Spleen (tissue), 11 donors: ENCODE data around the gene PTPRM. TPM values are rescaled to one million over a fixed set of nuclear protein-coding genes. Genes with fewer than 3 reads are reported as not detected.

Experiments
- DNase-seq: peaks from one replicate; pipeline ENCODE4 v3.0.0-alpha.2; 2020
- H3K27ac ChIP-seq, 8 donors: fragments of 200-600 bp; sonication (generic) in 7 of 8; 1 replicate in 4 of 8; 2 replicates in 4 of 8; pipeline versions ENCODE4 v1.5.0 to v1.8.0; 2016 to 2021; ENCODE audit warnings: inconsistent platforms in 4 of 8, mild to moderate bottlenecking in 4 of 8, moderate library complexity in 1 of 8
- H3K27me3 ChIP-seq, 7 donors: fragments of 200-600 bp; sonication (generic) in 6 of 7; replicated peaks in 1 of 7; 1 replicate in 4 of 7; 2 replicates in 3 of 7; pipeline versions ENCODE4 v1.5.0 to v1.8.0; 2016 to 2021; ENCODE audit warnings: inconsistent platforms in 3 of 7, mild to moderate bottlenecking in 1 of 7
- H3K36me3 ChIP-seq, 6 donors: fragments of 200-600 bp; sonication (generic) in 5 of 6; 1 replicate in 4 of 6; 2 replicates in 2 of 6; pipeline versions ENCODE4 v1.5.0 to v1.8.0; 2016 to 2021; ENCODE audit warnings: inconsistent platforms in 2 of 6
- H3K4me1 ChIP-seq, 6 donors: fragments of 200-600 bp; sonication (generic) in 5 of 6; 1 replicate in 3 of 6; 2 replicates in 3 of 6; pipeline versions ENCODE4 v1.5.0 to v1.8.0; 2016 to 2021; ENCODE audit warnings: inconsistent platforms in 3 of 6
- H3K4me3 ChIP-seq, 8 donors: fragments of 200-600 bp; sonication (generic) in 7 of 8; 1 replicate in 4 of 8; 2 replicates in 4 of 8; pipeline versions ENCODE4 v1.5.0 to v1.8.0; 2016 to 2021; ENCODE audit warnings: inconsistent platforms in 4 of 8, mild to moderate bottlenecking in 4 of 8, moderate library complexity in 2 of 8
- H3K9me3 ChIP-seq, 8 donors: fragments of 200-600 bp; sonication (generic) in 7 of 8; 1 replicate in 4 of 8; 2 replicates in 4 of 8; pipeline versions ENCODE4 v1.5.0 to v1.8.0; 2016 to 2021; ENCODE audit warnings: inconsistent platforms in 4 of 8
- POLR2A ChIP-seq, 3 donors: fragments of 450-650 bp; IDR thresholded peaks; one replicate each; pipeline ENCODE4 v1.5.1; 2017; ENCODE audit warnings: antibody characterized with exemption in 3 of 3, mild to moderate bottlenecking in 1 of 3
- POLR2AphosphoS5 ChIP-seq, 3 donors: sonication (generic); formaldehyde crosslinking; IDR thresholded peaks; one replicate each; pipeline ENCODE4 v1.5.1; 2017; ENCODE audit warnings: antibody characterized with exemption in 3 of 3
- WGBS, 5 donors: extraction: QIAGEN DNeasy Blood & Tissue Kit in 3 of 5; methylation state at CpG; one replicate each; pipeline versions ENCODE4 v1.1.5 to v1.1.7; 2013 to 2018; 5-methylcytosine and 5-hydroxymethylcytosine counted together
- intact Hi-C: fragments of 100-400 bp; cut with DNase I; formaldehyde crosslinking; loops from one replicate; pipeline ENCODE4 v1.15.0; 2023; ENCODE audit warnings: low total_unique reads
- polyA plus RNA-seq, 3 donors: library from polyadenylated mRNA; stranded (reverse); fragments of 200-250 nt; gene quantifications; one replicate each; pipeline ENCODE4 v1.2.1, GENCODE V29; 2013
- total RNA-seq, 7 donors: library from RNA; depleted of rRNA in 3 of 7; stranded (reverse); fragments of >200 nt in 3 of 7; fragmentation: NEBNext Ultra II Directional in 4 of 7; extraction: Animal tissue kit (Norgen Biotek cat#: 25700) in 4 of 7; gene quantifications; one replicate each; pipeline versions ENCODE4 v1.1.0 to v1.2.1, GENCODE V29; 2016 to 2021
- TF ChIP-seq, protein P1 (sequence below), 11 experiments: fragments of 200-600 bp in 7 of 11; fragments of 450-650 bp in 4 of 11; sonication (generic) in 4 of 11; IDR thresholded peaks in 8 of 11; conservative IDR thresholded peaks in 3 of 11; 1 replicate in 7 of 11; 2 replicates in 4 of 11; pipeline versions ENCODE4 v1.4.0 to v1.8.0; 2016 to 2021; ENCODE audit warnings: antibody characterized with exemption in 11 of 11, inconsistent platforms in 4 of 11, mild to moderate bottlenecking in 1 of 11
- donor health status: healthy with polysubstance abuse.
- donor health status: DM: no; HTN: no; CAD: no; lungs with moderate emphysema.
- donor health status: DM: no; HTN: no; CAD: no.
- donor health status: Bipolar disorder and iron deficiency.
- donor health status: healthy.
- donor health status: DM: no; HTN: no; CAD: no.
- donor health status: DM: yes; HTN: yes; CAD: no.

PTPRM gene
- total and polyA plus RNA-seq, 10 donors: 23.5 to 97.8 (median 62.8) TPM

- TF ChIP-seq POLR2AphosphoS5 (IDR thresholded peaks at IDR 0.05) (no peak), POLR2A (IDR thresholded peaks at IDR 0.05) (no peak)
- TF ChIP-seq, protein P1, sequence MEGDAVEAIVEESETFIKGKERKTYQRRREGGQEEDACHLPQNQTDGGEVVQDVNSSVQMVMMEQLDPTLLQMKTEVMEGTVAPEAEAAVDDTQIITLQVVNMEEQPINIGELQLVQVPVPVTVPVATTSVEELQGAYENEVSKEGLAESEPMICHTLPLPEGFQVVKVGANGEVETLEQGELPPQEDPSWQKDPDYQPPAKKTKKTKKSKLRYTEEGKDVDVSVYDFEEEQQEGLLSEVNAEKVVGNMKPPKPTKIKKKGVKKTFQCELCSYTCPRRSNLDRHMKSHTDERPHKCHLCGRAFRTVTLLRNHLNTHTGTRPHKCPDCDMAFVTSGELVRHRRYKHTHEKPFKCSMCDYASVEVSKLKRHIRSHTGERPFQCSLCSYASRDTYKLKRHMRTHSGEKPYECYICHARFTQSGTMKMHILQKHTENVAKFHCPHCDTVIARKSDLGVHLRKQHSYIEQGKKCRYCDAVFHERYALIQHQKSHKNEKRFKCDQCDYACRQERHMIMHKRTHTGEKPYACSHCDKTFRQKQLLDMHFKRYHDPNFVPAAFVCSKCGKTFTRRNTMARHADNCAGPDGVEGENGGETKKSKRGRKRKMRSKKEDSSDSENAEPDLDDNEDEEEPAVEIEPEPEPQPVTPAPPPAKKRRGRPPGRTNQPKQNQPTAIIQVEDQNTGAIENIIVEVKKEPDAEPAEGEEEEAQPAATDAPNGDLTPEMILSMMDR (IDR thresholded peaks at IDR 0.05 in 8 of 11, conservative IDR thresholded peaks at IDR 0.05 in 3 of 11): no peak
- Histone ChIP-seq H3K9me3 (no peaks in the 10 kb centered on the region), H3K36me3 (peaks cover 0 to 4% (median 0%) of the 10 kb centered on the region in 6 donors), H3K27me3 (no peaks in the 10 kb centered on the region), H3K4me3 (no peak overlapping the region), H3K4me1 (no peaks in the 10 kb centered on the region), H3K27ac (no peak overlapping the region)
- intact Hi-C loops: no loop called here
- no peak for DNase-seq
- 86 to 99% (median 90%) methylated on average over 2 of the region's 2 CpGs for WGBS, 5 donors
These were observed 523.9 kb downstream of the PTPRM start for GRCh38 chr18:8091035-8091434.

GRCh38 chr18:8095947-8096570 is 528.9 kb downstream of the PTPRM start:
- no peaks in the 10 kb centered on the region for H3K4me1 ChIP-seq
- no peaks in the 10 kb centered on the region for H3K27me3 ChIP-seq
- H3K36me3 ChIP-seq: peaks cover 0 to 3% (median 0%) of the 10 kb centered on the region in 6 donors
- no peak for DNase-seq
- 90 to 97% (median 93%) methylated on average over 10 of the region's 10 CpGs for WGBS, 5 donors
- peaks cover 0 to 3% (median 0%) of the 10 kb centered on the region in 8 donors for H3K9me3 ChIP-seq
- no peak for TF ChIP-seq POLR2AphosphoS5 (IDR thresholded peaks at IDR 0.05)
- no peak for TF ChIP-seq POLR2A (IDR thresholded peaks at IDR 0.05)
- TF ChIP-seq, protein P1 (IDR thresholded peaks at IDR 0.05 in 8 of 11, conservative IDR thresholded peaks at IDR 0.05 in 3 of 11): no peak
- intact Hi-C loops: no loop called here
- no peak overlapping the region for H3K4me3 ChIP-seq
- no peak overlapping the region for H3K27ac ChIP-seq

- H3K27ac ChIP-seq: no peak overlapping the region
- DNase-seq: no peak
- peaks cover 0 to 7% (median 4%) of the 10 kb centered on the region in 8 donors for H3K9me3 ChIP-seq
- no peaks in the 10 kb centered on the region for H3K4me1 ChIP-seq
- no peak for TF ChIP-seq POLR2AphosphoS5 (IDR thresholded peaks at IDR 0.05)
- no peak for TF ChIP-seq POLR2A (IDR thresholded peaks at IDR 0.05)
- TF ChIP-seq, protein P1 (IDR thresholded peaks at IDR 0.05 in 8 of 11, conservative IDR thresholded peaks at IDR 0.05 in 3 of 11): no peak
- H3K36me3 ChIP-seq: peaks cover 0 to 4% (median 0%) of the 10 kb centered on the region in 6 donors
- H3K4me3 ChIP-seq: no peak overlapping the region
- no peaks in the 10 kb centered on the region for H3K27me3 ChIP-seq
- intact Hi-C loops: no loop called here
These were observed 530.3 kb downstream of the PTPRM start for GRCh38 chr18:8097399-8097798.

DNA sequence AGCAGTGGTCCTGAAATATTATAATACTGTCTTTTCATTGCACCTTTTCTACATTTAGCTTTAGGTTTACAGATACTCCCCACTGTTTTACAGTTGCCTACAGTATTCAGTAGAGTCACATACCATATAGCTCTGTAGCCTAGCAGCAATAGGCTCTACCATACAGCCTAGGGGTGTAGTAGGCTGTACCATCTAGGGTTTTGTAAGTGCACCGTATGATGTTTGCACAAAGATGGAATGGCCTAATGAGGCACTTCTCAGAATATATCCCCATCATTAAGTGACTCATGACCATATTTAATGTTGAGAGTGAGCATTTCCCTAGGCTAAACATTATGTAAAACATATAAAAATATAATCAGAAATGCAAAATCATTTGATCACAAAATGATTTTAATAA is 530.8 kb downstream of the PTPRM start:
- Histone ChIP-seq H3K4me3 (no peak overlapping the region), H3K9me3 (peaks cover 0 to 13% (median 9%) of the 10 kb centered on the region in 8 donors), H3K27me3 (no peaks in the 10 kb centered on the region), H3K4me1 (no peaks in the 10 kb centered on the region), H3K27ac (no peak overlapping the region), H3K36me3 (peaks cover 0 to 9% (median 0%) of the 10 kb centered on the region in 6 donors)
- TF ChIP-seq POLR2AphosphoS5 (IDR thresholded peaks at IDR 0.05): no peak
- TF ChIP-seq, protein P1 (IDR thresholded peaks at IDR 0.05 in 8 of 11, conservative IDR thresholded peaks at IDR 0.05 in 3 of 11): no peak
- no peak for TF ChIP-seq POLR2A (IDR thresholded peaks at IDR 0.05)
- WGBS, 5 donors: 0 to 73% (median 4%) methylated on average over 1 of the region's 1 CpG
- intact Hi-C loops: no loop called here
- DNase-seq: no peak
